GM08714 (cell line): ENCODE measurements around the gene SLC8A1.
"Not testable (repeated sequence)": the region's sequence is repeated elsewhere in the genome, so short reads cannot be mapped to it uniquely, and the experiment has no call there.

ENCODE experiments used
- H3K4me3 ChIP-seq: fragments of 200-500 bp; sonication (Bioruptor generic); 2 replicates; pipeline ENCODE4 v1.5.1; 2014; ENCODE audit warnings: mild to moderate bottlenecking, low read length, inconsistent platforms
- ZNF274 ChIP-seq: IDR thresholded peaks from 2 replicates; pipeline ENCODE4 v1.6.1; 2012; ENCODE audit warnings: mild to moderate bottlenecking, low read depth, low read length

SLC8A1 gene

GRCh38 chr2:40103163-40103562, 348.7 kb downstream of the SLC8A1 start:
- no peak overlapping the region for H3K4me3 ChIP-seq
- TF ChIP-seq ZNF274 = no peak

DNA sequence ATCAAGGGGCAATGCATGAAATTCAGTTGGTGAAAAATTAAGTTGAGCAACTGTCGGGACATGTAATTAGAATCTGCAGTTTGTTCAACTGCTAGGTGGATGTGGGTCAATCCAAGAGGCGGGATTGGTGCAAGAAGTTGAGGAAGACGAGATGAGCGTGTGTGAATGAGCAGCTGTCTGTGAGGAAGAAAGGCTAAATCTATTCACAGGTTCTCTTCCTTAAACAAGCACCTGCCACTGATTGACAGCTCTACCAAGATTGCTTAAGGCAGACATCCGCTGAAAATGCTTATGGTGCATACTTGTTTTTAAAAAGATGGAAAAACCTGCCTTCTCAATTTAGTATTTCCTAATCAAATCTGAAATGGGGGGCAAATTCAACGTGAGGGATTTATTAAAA, 349.4 kb downstream of the SLC8A1 start:
- TF ChIP-seq ZNF274 = no peak
- no peak overlapping the region for H3K4me3 ChIP-seq

GRCh38 chr2:40101131-40101575, 350.7 kb downstream of the SLC8A1 start:
- no peak overlapping the region for H3K4me3 ChIP-seq
- TF ChIP-seq ZNF274 = no peak

DNA sequence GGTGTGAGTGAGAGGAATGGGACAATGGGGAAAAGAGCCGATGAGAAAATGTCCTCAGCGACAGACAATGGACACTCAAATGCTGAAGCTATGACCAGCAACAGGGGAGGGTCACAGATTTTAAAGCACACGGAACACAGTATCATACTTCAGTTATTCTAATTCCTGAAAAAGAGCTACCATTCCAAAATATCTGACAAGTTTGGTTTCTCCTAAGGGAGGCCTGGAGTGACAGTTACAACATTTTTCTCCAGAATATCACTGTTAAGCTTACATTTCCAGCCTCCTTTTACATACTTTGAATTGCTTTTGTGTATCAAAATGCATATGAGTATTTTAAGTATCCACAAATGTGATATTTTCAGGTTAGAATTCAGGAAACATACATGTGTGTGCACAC, 351.2 kb downstream of the SLC8A1 start:
- TF ChIP-seq ZNF274 = no peak
- no peak overlapping the region for H3K4me3 ChIP-seq

DNA sequence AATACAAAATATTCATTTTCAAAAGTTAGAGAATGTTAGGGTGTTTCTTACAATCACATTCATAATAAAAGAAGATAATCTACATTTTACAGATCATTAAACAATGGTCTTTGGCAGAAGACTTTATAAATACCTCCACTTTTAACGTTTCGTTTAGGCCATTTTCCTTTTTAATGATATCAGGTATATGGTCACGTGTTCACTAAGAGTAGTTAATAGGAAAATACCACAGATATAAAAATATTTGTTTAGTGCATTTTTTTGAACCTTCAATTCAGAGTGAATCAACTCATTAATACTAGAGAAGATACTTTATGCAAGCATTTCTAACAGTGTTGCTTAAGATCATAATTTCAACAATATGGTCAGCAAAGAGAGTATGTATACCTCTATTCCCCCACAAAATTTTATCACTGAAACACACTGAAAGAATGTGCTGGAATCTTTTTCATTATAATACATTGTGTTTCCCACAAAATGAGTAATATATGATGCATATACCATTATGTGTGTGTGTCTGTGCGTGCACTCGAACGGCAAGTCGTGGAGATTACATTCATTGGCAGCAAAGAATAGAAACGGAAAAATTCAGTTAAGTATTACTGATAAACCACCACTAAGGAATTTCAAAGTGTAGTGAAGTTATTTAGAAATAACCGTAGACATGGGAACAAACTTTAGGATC, 353.0 kb downstream of the SLC8A1 start:
- TF ChIP-seq ZNF274 = no peak
- H3K4me3 ChIP-seq = no peak overlapping the region

GRCh38 chr2:40097691-40098385, 354.1 kb downstream of the SLC8A1 start:
- TF ChIP-seq ZNF274 = no peak
- no peak overlapping the region for H3K4me3 ChIP-seq

GRCh38 chr2:40096360-40096759, 355.5 kb downstream of the SLC8A1 start:
- H3K4me3 ChIP-seq = no peak overlapping the region
- no peak for TF ChIP-seq ZNF274

- TF ChIP-seq ZNF274 = no peak
- H3K4me3 ChIP-seq = no peak overlapping the region
Observed at GRCh38 chr2:40095000-40095399, 356.9 kb downstream of the SLC8A1 start.

DNA sequence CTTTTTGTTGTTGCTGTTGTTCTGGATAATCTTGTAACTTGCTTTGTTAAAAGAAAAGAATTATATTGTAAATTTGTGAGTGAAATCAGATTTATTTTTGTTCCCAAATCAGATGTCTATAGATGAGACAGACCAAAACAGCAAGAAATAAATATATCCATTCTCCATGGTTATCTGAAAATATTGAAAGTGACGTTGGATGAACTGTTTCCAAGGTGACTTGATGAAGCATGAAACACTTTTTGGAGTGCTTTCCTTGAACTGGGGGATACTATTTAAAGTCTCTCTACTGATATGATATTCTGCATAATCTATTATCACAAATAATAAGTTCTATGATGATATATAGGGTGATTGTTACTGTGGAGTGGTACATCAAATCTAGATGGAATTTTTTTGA, 357.4 kb downstream of the SLC8A1 start:
- TF ChIP-seq ZNF274 = no peak
- H3K4me3 ChIP-seq = no peak overlapping the region

- TF ChIP-seq ZNF274 = no peak
Observed at GRCh38 chr2:40093021-40093675, 358.7 kb downstream of the SLC8A1 start.

GRCh38 chr2:40090044-40090443, 361.8 kb downstream of the SLC8A1 start:
- no peak overlapping the region for H3K4me3 ChIP-seq
- no peak for TF ChIP-seq ZNF274

More at GRCh38 chr2:40093021-40093675, 358.7 kb downstream of the SLC8A1 start:
- H3K4me3 ChIP-seq = no peak overlapping the region

GRCh38 chr2:40087927-40088326, 364.0 kb downstream of the SLC8A1 start:
- TF ChIP-seq ZNF274 = no peak
- no peak overlapping the region for H3K4me3 ChIP-seq

DNA sequence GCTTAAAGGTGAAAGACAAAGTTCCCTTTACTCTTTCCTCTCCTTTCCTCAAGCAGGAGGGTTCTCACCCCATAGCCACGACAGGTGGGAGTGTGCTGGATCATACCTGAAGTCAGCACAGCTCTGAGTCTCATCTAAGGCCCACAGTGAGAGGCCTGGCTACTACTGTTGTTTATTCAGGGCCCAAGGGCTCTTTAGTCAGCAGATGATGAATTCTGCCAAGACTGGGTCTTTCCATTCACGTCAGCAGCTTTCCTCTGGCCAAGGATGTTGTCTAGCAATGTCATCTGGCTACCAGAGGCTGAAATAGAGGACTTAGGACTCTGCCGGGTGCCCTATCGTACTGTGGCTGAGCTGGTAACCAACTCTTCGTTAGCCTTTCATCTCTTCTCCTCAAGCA, 364.5 kb downstream of the SLC8A1 start:
- no peak overlapping the region for H3K4me3 ChIP-seq
- TF ChIP-seq ZNF274 = no peak

DNA sequence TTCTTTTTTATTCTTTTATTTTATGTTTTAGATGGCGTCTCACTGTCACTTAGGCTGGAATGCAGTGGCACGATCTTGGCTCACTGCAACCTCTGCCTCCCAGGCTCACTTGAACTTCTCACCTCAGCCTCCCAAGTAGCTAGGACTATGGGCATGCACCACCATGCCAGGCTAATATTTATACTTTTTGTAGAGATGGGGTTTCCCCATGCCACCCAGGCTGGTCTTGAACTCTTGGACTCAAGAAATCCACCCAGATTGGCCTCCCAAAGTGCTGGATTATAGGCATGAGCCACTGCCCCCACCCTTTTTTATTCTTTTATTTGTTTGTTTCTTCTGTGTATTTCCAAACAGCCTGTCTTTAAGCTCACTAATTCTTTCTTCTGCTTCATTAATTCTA, 366.1 kb downstream of the SLC8A1 start:
- H3K4me3 ChIP-seq = no peak overlapping the region
- no peak for TF ChIP-seq ZNF274

DNA sequence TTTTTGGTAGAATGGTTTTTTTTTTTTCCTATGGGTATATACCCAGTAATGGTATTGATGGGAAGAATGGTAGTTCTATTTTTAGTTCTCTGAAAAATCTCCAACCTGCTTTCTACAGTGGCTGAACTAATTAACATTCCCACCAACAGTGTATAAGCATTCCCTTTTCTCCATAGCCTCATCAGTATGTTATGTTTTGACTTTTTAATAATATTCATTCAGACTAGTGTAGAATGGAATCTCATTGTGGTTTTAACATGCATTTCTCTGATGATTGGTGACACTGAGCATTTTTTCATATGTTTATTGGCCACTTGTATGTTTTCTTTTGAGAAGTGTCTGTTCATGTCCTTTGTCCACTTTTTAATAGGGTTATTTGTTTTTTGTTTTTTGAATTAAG, 378.6 kb downstream of the SLC8A1 start:
- H3K4me3 ChIP-seq = not testable (repeated sequence)
